Endothelial cell of umbilical vein (primary cell): ENCODE data around the gene NYAP1.

Source experiments
- JUN ChIP-seq: IDR thresholded peaks from 2 replicates; pipeline ENCODE4 v1.6.1; 2011; ENCODE audit warnings: borderline replicate concordance, low read depth; ENCODE audit not compliant: insufficient read length, insufficient read depth
- MYC ChIP-seq: IDR thresholded peaks from one replicate; pipeline ENCODE4 v1.6.1; 2011; ENCODE audit warnings: mild to moderate bottlenecking, low read depth, low read length
- POLR2AphosphoS5 ChIP-seq: IDR thresholded peaks from 2 replicates; pipeline ENCODE4 v1.6.1; 2012; ENCODE audit warnings: low read depth, mild to moderate bottlenecking, control low read depth, low read length, moderate library complexity; ENCODE audit not compliant: insufficient read depth
- TF ChIP-seq, protein P1 (sequence below): IDR thresholded peaks from 2 replicates; pipeline ENCODE4 v1.6.1; 2011; ENCODE audit not compliant: insufficient read depth, insufficient read length

DNA sequence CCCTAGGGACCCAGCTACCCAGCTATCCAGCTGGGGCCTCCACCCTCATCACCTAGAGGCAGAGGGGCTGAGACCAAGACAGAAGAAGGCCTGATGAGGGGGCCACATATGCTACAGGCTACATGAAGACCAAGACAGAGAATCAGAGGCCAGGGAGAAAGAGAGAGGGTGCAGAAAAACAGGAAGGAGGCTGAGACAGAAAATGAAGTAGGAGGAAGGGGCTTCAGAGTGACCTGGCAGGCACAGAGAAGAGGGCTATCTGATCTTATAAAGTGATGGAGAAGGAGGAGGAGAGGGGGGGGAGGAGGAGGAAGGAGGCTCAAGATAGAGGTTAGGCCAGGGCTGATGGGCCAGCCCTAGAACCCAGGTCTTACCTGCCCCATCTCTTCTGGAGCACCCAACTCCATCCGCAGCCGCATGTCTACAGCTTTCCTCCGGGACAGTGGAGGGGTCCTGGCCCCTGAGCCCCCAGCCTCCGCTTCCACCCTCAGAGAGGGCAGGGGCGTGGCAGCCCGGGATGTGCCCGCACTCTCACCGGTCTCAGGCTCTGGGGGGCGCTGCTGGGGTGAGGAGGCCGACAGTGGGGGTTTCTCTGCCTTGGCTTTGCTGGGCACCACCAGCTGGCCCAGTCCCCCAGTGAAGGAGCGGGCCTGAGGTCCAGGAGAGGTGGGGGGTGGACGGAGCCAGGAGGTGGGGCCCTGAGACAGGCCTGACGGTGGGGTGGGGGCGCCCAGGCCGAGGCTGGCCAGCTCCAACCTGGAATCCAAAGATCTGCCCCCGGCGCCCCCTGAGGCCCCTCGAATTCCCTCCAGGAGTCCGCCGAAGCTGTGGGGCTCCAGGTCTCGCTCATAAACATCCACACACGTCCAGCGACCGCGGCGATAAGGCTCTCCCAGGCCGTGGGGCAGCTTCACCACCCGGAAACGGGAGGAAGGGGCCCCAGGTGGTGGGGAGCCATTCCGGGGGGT lies 6.5 kb upstream of the NYAP1 start:
- TF ChIP-seq POLR2AphosphoS5 (no peak), JUN (no peak), MYC (no peak)
- TF ChIP-seq, protein P1, sequence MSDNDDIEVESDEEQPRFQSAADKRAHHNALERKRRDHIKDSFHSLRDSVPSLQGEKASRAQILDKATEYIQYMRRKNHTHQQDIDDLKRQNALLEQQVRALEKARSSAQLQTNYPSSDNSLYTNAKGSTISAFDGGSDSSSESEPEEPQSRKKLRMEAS: no peak
